ENCODE data around the gene MYO1E.

DNA sequence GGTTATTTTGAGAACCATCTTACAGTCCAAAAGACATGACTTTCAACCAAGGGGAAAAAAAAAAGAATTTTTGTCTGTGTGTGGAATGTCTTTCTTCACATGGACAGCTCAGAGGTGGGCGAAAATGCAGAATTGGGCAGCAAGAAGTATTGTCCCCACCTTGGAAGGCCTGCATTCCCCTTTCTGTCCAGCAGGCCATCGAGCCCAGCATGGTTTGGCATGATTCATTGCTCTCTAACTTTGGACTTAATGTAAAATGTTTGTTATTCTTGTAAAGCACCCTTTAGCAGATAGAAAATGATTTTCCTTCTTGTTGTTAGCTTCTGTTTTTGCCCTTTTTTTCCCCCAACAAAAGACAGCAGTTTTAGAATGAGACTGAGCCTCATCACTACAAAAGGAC, 12.4 kb downstream of the MYO1E start:
- TF ChIP-seq, protein P1, sequence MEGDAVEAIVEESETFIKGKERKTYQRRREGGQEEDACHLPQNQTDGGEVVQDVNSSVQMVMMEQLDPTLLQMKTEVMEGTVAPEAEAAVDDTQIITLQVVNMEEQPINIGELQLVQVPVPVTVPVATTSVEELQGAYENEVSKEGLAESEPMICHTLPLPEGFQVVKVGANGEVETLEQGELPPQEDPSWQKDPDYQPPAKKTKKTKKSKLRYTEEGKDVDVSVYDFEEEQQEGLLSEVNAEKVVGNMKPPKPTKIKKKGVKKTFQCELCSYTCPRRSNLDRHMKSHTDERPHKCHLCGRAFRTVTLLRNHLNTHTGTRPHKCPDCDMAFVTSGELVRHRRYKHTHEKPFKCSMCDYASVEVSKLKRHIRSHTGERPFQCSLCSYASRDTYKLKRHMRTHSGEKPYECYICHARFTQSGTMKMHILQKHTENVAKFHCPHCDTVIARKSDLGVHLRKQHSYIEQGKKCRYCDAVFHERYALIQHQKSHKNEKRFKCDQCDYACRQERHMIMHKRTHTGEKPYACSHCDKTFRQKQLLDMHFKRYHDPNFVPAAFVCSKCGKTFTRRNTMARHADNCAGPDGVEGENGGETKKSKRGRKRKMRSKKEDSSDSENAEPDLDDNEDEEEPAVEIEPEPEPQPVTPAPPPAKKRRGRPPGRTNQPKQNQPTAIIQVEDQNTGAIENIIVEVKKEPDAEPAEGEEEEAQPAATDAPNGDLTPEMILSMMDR (IDR thresholded peaks at IDR 0.05), result no peak
- no peak for TF ChIP-seq POLR2AphosphoS5 (IDR thresholded peaks at IDR 0.05)

Measured in prostate gland (tissue), 2 donors.